GM23248 (cell line): ENCODE measurements around the gene PRPF31.

Experiments
- EZH2 ChIP-seq: fragments of 200-600 bp; sonication (generic); IDR thresholded peaks from 2 replicates; pipeline ENCODE4 v1.6.1; 2018; ENCODE audit warnings: antibody characterized with exemption, mild to moderate bottlenecking; ENCODE audit not compliant: insufficient read depth, poor library complexity, severe bottlenecking
- EZH2phosphoT487 ChIP-seq: fragments of 200-600 bp; sonication (generic); IDR thresholded peaks from 2 replicates; pipeline ENCODE4 v1.6.1; 2018; ENCODE audit warnings: antibody characterized with exemption, moderate library complexity, mild to moderate bottlenecking, low read depth; ENCODE audit not compliant: insufficient read depth

- TF ChIP-seq EZH2phosphoT487 = no peak
- TF ChIP-seq EZH2 = no peak
Measured at GRCh38 chr19:54096617-54097106, 18.9 kb upstream of the PRPF31 start.
